NT2/D1 (cell line): ENCODE measurements around the gene FAM177A1.

Experiments used
- SUZ12 ChIP-seq: IDR thresholded peaks from 2 replicates; pipeline ENCODE4 v1.6.1; 2011; ENCODE audit not compliant: insufficient read length, insufficient read depth; ENCODE audit errors: extremely low read depth
- YY1 ChIP-seq: IDR thresholded peaks from 2 replicates; pipeline ENCODE4 v1.6.1; 2011; ENCODE audit not compliant: insufficient read length, insufficient read depth
- ZNF274 ChIP-seq: IDR thresholded peaks from 2 replicates; pipeline ENCODE4 v1.6.1; 2011; ENCODE audit warnings: mild to moderate bottlenecking, low read depth, low read length

DNA sequence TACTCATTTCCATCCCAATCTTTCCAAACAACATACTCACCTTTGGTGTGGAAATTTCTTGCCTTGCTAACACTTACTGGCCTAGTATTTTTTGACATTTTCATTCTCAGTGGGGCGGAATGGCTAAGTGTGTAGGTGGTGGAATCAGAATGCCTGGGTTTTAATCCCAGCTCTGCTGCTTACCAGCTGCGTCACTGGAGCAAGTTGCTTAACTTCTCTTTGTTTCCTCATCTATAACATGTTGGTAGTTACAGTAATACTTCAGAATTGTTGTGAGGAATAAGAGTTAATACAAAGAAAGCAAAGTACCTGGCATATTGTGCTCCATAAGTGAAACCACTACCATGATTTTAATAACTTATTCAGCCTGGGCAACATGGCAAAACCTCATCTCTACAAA, 3.0 kb upstream of the FAM177A1 start:
- no peak for TF ChIP-seq YY1
- TF ChIP-seq ZNF274 = no peak
- TF ChIP-seq SUZ12 = no peak
